SK-N-SH (cell line): ENCODE measurements around the gene ZFP90.

Experiments
- CTCF ChIP-seq: fragments of 200-600 bp; sonication (generic); IDR thresholded peaks from 2 replicates; pipeline ENCODE4 v1.6.1; 2017; ENCODE audit warnings: antibody characterized with exemption, mild to moderate bottlenecking, moderate library complexity
- MAX ChIP-seq: IDR thresholded peaks from 2 replicates; pipeline ENCODE4 v1.4.0; 2012; ENCODE audit warnings: low read depth
- RFX5 ChIP-seq: IDR thresholded peaks from 2 replicates; pipeline ENCODE4 v1.6.1; 2012; ENCODE audit warnings: mild to moderate bottlenecking, improper control_type of control experiment, low read length

- no peak for TF ChIP-seq MAX
- no peak for TF ChIP-seq CTCF
- no peak for TF ChIP-seq RFX5
Measured at GRCh38 chr16:68548947-68549346, 9.9 kb downstream of the ZFP90 start.
